K562 (cell line): ENCODE results near the gene L3MBTL1. TPM values are rescaled to one million over a fixed set of nuclear protein-coding genes. Genes with fewer than 3 reads are reported as not detected.

Experiments
- ATAC-seq: fragments of 200-7000 bp; cut with Tn5 transposase; 3 replicates; pipeline ENCODE4 v1.9.1; 2020; ENCODE audit warnings: moderate library complexity
- BruUV-seq: library from RNA; stranded (reverse); fragments of 400-500 nt; replicated peaks from 2 replicates; lab custom pipeline; 2021; lab: Mats Ljungman, UMichigan
- CTCF ChIA-PET: fragments of 300-600 bp; formaldehyde crosslinking; extraction: SDS; loops from one replicate; lab custom pipeline; 2021; ENCODE audit warnings: low intra/inter-chr PET ratio; lab: Yijun Ruan, JAX
- POLR2A ChIA-PET: fragments of 300-600, 350-650 bp; sonication (Branson Sonifier 250); formaldehyde crosslinking; extraction: SDS; loops from one replicate; lab custom pipeline; 2021; ENCODE audit warnings: antibody characterized with exemption, inconsistent platforms; lab: Yijun Ruan, JAX
- DNase-seq, 4 experiments: peaks; one replicate each; pipeline versions ENCODE4 v3.0.0 to v3.0.0-alpha.2; 2011 to 2018; ENCODE audit warnings: low spot score in 3 of 4, mixed read lengths in 3 of 4; ENCODE audit errors: extremely low read depth in 1 of 4
- FAIRE-seq: peaks from 2 replicates; lab custom pipeline; 2011; peaks lifted over from hg19 to GRCh38; lab: Jason Lieb, UNC
- H2AFZ ChIP-seq: 2 replicates; pipeline ENCODE4 v1.6.0; 2011; ENCODE audit warnings: low read depth, low read length, control low read depth, inconsistent platforms
- H3K27ac ChIP-seq: fragments of 200-600 bp; 3 replicates; pipeline ENCODE4 v1.8.0; 2011; ENCODE audit warnings: low read depth, mild to moderate bottlenecking, control low read depth, inconsistent platforms, low read length, moderate library complexity, mixed read lengths; ENCODE audit errors: extremely low read depth
- H3K27me3 ChIP-seq, 2 experiments: fragments of 300-600 bp in 1 of 2; 2 replicates in 1 of 2; 3 replicates in 1 of 2; pipeline versions ENCODE4 v1.6.0 to v1.8.0; 2011; ENCODE audit warnings: inconsistent platforms in 2 of 2, low read length in 2 of 2, mild to moderate bottlenecking in 1 of 2, mixed read lengths in 1 of 2, moderate library complexity in 1 of 2; ENCODE audit not compliant: control insufficient read depth in 2 of 2, insufficient read depth in 2 of 2
- H3K36me3 ChIP-seq: fragments of 300-600 bp; 3 replicates; pipeline ENCODE4 v1.8.0; 2011; ENCODE audit warnings: mild to moderate bottlenecking, low read length, inconsistent platforms; ENCODE audit not compliant: control insufficient read depth, insufficient read depth
- H3K4me1 ChIP-seq, 2 experiments: fragments of 200-600 bp in 1 of 2; replicated peaks in 1 of 2; 2 replicates in 1 of 2; 3 replicates in 1 of 2; pipeline versions ENCODE4 v1.5.1 to v1.8.0; 2011; ENCODE audit warnings: inconsistent platforms in 2 of 2, low read length in 2 of 2, mild to moderate bottlenecking in 1 of 2, mixed read lengths in 1 of 2, moderate library complexity in 1 of 2; ENCODE audit not compliant: control insufficient read depth in 2 of 2, insufficient read depth in 2 of 2
- H3K4me2 ChIP-seq: 2 replicates; pipeline ENCODE4 v1.6.1; 2011; ENCODE audit warnings: low read length, control low read depth, inconsistent platforms, mixed read lengths; ENCODE audit not compliant: insufficient read depth
- H3K4me3 ChIP-seq: fragments of 200-600 bp; sonication (generic), shearing (Covaris generic); 2 replicates; pipeline ENCODE4 v1.5.1; 2016; ENCODE audit warnings: control low read depth, inconsistent platforms
- H3K79me2 ChIP-seq: fragments of 200-600 bp; 3 replicates; pipeline ENCODE4 v1.8.0; 2011; ENCODE audit warnings: low read length, inconsistent platforms; ENCODE audit not compliant: control insufficient read depth, insufficient read depth
- H3K9ac ChIP-seq, 2 experiments: 2 replicates each; pipeline versions ENCODE4 v1.6.0 to v1.6.1; 2011; ENCODE audit warnings: low read depth in 2 of 2, low read length in 2 of 2, control low read depth in 1 of 2, inconsistent platforms in 1 of 2, mild to moderate bottlenecking in 1 of 2, mixed read lengths in 1 of 2; ENCODE audit not compliant: insufficient read depth in 1 of 2
- H3K9me1 ChIP-seq: one replicate; pipeline ENCODE4 v1.6.0; 2011; ENCODE audit warnings: inconsistent platforms, mild to moderate bottlenecking, low read length, moderate library complexity; ENCODE audit not compliant: control insufficient read depth, insufficient read depth
- H3K9me3 ChIP-seq: replicated peaks from 2 replicates; pipeline ENCODE4 v1.5.1; 2011; ENCODE audit warnings: low read depth, low read length, inconsistent platforms; ENCODE audit not compliant: control insufficient read depth, insufficient read depth
- H4K20me1 ChIP-seq: replicated peaks from 2 replicates; pipeline ENCODE4 v1.6.1; 2011; ENCODE audit warnings: low read length, inconsistent platforms, mixed read lengths; ENCODE audit not compliant: control insufficient read depth, insufficient read depth
- BACH1 ChIP-seq: fragments of 200-800 bp; sonication (Bioruptor generic); IDR thresholded peaks from 2 replicates; pipeline ENCODE4 v1.6.1; 2016; ENCODE audit warnings: missing genetic modification characterization, missing compliant biosample characterization
- NR2C2 ChIP-seq, 2 experiments: fragments of 200-800 bp in 1 of 2; sonication (Bioruptor generic) in 1 of 2; sonication (generic) in 1 of 2; formaldehyde crosslinking in 1 of 2; IDR thresholded peaks; 2 replicates each; pipeline versions ENCODE4 v1.6.1 to v1.8.0; 2016 to 2022; ENCODE audit warnings: mild to moderate bottlenecking in 1 of 2, missing compliant biosample characterization in 1 of 2, missing genetic modification characterization in 1 of 2, missing genetic modification reagents in 1 of 2
- POLR2A ChIP-seq: fragments of 450-650 bp; conservative IDR thresholded peaks from 2 replicates; pipeline ENCODE4 v1.6.1; 2016
- SUPT5H ChIP-seq: fragments of 450-650 bp; IDR thresholded peaks from 2 replicates; pipeline ENCODE4 v1.6.1; 2016
- TEAD4 ChIP-seq, 2 experiments: sonication (generic) in 1 of 2; formaldehyde crosslinking in 1 of 2; IDR thresholded peaks; 2 replicates each; pipeline versions ENCODE4 v1.6.1 to v1.8.0; 2012 to 2022; ENCODE audit warnings: borderline replicate concordance in 1 of 2, inconsistent platforms in 1 of 2, low read length in 1 of 2, mild to moderate bottlenecking in 1 of 2, missing genetic modification reagents in 1 of 2
- WGBS: fragments of 100-300 bp; shearing (Covaris generic); methylation state at CpG from one replicate; pipeline ENCODE4 v1.1.6; 2016; ENCODE audit warnings: low coverage, mixed read lengths; ENCODE audit not compliant: insufficient coverage; ENCODE audit errors: missing lambda C conversion rate; 5-methylcytosine and 5-hydroxymethylcytosine counted together
- in situ Hi-C: fragments of 300-500 bp; cut with MboI; formaldehyde crosslinking; loops from 4 replicates; pipeline ENCODE4 v1.15.0; 2018; ENCODE audit warnings: inconsistent platforms, mixed read lengths
- intact Hi-C: fragments of 100-400 bp; cut with micrococcal nuclease; formaldehyde crosslinking; loops from 2 replicates; pipeline ENCODE4 v1.14.2; 2022
- polyA plus RNA-seq, 8 experiments: library from polyadenylated mRNA; depleted of rRNA in 4 of 8; stranded (reverse) in 5 of 8; unstranded in 3 of 8; fragments of >200 nt; fragmentation: Nextera tagmentation in 2 of 8; fragmentation: Illumina TruSeq in 1 of 8; extraction: Ambion mirVana in 2 of 8; extraction: Trizol in 1 of 8; gene quantifications; 2 replicates each; pipeline versions ENCODE4 v1.2.1 to v1.2.3, GENCODE V29; 2011 to 2014; ENCODE audit warnings: inconsistent platforms in 1 of 8, missing spikeins in 1 of 8
- total RNA-seq, 7 experiments: library from RNA; depleted of rRNA in 6 of 7; stranded (reverse); fragments of >200 nt in 6 of 7; fragmentation: Illumina TruSeq in 2 of 7; extraction: Trizol in 2 of 7; gene quantifications; 2 replicates each; pipeline versions ENCODE4 v1.2.1 to v1.2.3, GENCODE V29; 2011 to 2021; ENCODE audit warnings: low replicate concordance in 1 of 7
- TF ChIP-seq, protein P1 (sequence below): fragments of 250-450 bp; sonication (Bioruptor Pico); IDR thresholded peaks from 2 replicates; pipeline ENCODE4 v1.5.0; 2021; ENCODE audit warnings: mild to moderate bottlenecking, borderline replicate concordance

The L3MBTL1 gene
- total and polyA plus RNA-seq, 9 of the 15 experiments (the other 6 are each of a cell fraction or from before 2014, with no cell fraction given): 0.77 to 10.0 (median 4.4) TPM

GRCh38 chr20:43460172-43460829, 47.2 kb upstream of the L3MBTL1 start:
- intact Hi-C loops: no loop called here
- Histone ChIP-seq H4K20me1 (peaks cover 13% of the 10 kb centered on the region; the same call in 1 of the 2 replicates), H3K4me2 (no peak overlapping the region), H3K36me3 (peaks cover 65% of the 10 kb centered on the region), H3K9me1 (peaks cover 4% of the 10 kb centered on the region), H3K4me1 (peaks cover 7 to 8% of the 10 kb centered on the region in 2 experiments; a peak in 4 of 5 replicates), H3K27me3 (no peaks in the 10 kb centered on the region), H3K9me3 (0 out of 2 replicates have a peak, but pooled peaks cover 3% of the 10 kb centered on the region), H3K27ac (no peak overlapping the region), H3K9ac (no peak overlapping the region), H2AFZ (no peak overlapping the region), H3K4me3 (no peak overlapping the region), H3K79me2 (peaks cover 53% of the 10 kb centered on the region)
- ATAC-seq (no peak), FAIRE-seq (no peak), DNase-seq (no peak)
- no TSS peak for BruUV-seq
- ChIA-PET CTCF (no interaction called here), POLR2A (interaction anchor here (0.6 to 3.8 kb wide), 4 partner anchors 10 to 306 kb away, joined by 3 to 23 read pairs (median 6); no protein-coding TSS in a partner anchor)
- no peak for TF ChIP-seq BACH1 (tag)
- TF ChIP-seq SUPT5H: peak; percentile 34; the same call in 1 of the 2 replicates
- TF ChIP-seq POLR2A: 0 out of 2 replicates have a peak, but pooled peaks have one; percentile 4
- WGBS: 97% methylated on average over 23 of the region's 23 CpGs
- in situ Hi-C loops: no loop called here

DNA sequence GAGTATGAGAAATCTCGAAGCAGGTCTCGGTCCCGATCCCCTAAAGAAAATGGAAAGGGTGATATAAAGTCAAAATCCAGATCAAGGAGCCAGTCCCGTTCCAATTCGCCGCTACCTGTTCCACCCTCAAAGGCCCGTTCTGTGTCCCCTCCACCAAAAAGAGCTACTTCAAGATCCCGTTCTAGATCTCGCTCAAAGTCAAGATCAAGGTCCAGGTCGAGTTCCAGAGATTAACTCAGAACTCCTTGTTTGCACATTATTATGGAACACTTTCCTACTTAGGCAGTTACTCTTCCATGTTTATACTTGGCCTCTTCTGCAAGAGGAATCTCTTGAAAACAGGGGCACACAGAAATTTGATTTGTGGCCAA, 46.7 kb upstream of the L3MBTL1 start:
- no peak for ATAC-seq
- ChIA-PET CTCF (no interaction called here), POLR2A (interaction anchor here (0.6 to 3.8 kb wide), 9 partner anchors 9 to 591 kb away, joined by 3 to 23 read pairs (median 3); no protein-coding TSS in a partner anchor)
- in situ Hi-C loops: no loop called here
- BruUV-seq: no TSS peak
- peaks cover 13% of the 10 kb centered on the region; the same call in 1 of the 2 replicates for H4K20me1 ChIP-seq
- H3K79me2 ChIP-seq: peaks cover 53% of the 10 kb centered on the region
- no peak for FAIRE-seq
- H3K4me2 ChIP-seq: no peak overlapping the region
- peaks cover 4% of the 10 kb centered on the region for H3K9me1 ChIP-seq
- 0 out of 2 replicates have a peak, but pooled peaks cover 3% of the 10 kb centered on the region for H3K9me3 ChIP-seq
- H2AFZ ChIP-seq: no peak overlapping the region
- intact Hi-C loops: no loop called here
- no peak for DNase-seq
- H3K27ac ChIP-seq: no peak overlapping the region
- peaks cover 69% of the 10 kb centered on the region for H3K36me3 ChIP-seq
- H3K9ac ChIP-seq: no peak overlapping the region
- WGBS: 97% methylated on average over 10 of the region's 10 CpGs
- no peaks in the 10 kb centered on the region for H3K27me3 ChIP-seq
- peaks cover 7 to 8% of the 10 kb centered on the region in 2 experiments; a peak in 4 of 5 replicates for H3K4me1 ChIP-seq
- no peak overlapping the region for H3K4me3 ChIP-seq
- TF ChIP-seq NR2C2 (CRISPR knock-in tag; IDR thresholded peaks at IDR 0.05) (no peak), NR2C2 (tag; IDR thresholded peaks at IDR 0.05) (no peak), TEAD4 (IDR thresholded peaks at IDR 0.05; ENCODE audit: low read length) (no peak), TEAD4 (CRISPR knock-in tag; IDR thresholded peaks at IDR 0.05; ENCODE audit: borderline replicate concordance) (no peak)
- TF ChIP-seq, protein P1, sequence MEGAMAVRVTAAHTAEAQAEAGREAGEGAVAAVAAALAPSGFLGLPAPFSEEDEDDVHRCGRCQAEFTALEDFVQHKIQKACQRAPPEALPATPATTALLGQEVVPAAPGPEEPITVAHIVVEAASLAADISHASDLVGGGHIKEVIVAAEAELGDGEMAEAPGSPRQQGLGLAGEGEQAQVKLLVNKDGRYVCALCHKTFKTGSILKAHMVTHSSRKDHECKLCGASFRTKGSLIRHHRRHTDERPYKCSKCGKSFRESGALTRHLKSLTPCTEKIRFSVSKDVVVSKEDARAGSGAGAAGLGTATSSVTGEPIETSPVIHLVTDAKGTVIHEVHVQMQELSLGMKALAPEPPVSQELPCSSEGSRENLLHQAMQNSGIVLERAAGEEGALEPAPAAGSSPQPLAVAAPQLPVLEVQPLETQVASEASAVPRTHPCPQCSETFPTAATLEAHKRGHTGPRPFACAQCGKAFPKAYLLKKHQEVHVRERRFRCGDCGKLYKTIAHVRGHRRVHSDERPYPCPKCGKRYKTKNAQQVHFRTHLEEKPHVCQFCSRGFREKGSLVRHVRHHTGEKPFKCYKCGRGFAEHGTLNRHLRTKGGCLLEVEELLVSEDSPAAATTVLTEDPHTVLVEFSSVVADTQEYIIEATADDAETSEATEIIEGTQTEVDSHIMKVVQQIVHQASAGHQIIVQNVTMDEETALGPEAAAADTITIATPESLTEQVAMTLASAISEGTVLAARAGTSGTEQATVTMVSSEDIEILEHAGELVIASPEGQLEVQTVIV (CRISPR knock-in tag): no peak
